LHCN-M2 (cell line): ENCODE data around the gene PARM1. TPM values are rescaled to one million over a fixed set of nuclear protein-coding genes. Genes with fewer than 3 reads are reported as not detected.

ENCODE experiments used
- DNase-seq: peaks from one replicate; pipeline ENCODE4 v3.0.0-alpha.2; 2012; ENCODE audit warnings: low read depth
- total RNA-seq: library from RNA; depleted of rRNA; stranded (reverse); fragments of >200 nt; gene quantifications from 2 replicates; pipeline ENCODE4 v1.2.3, GENCODE V29; 2014; rRNA removed

PARM1 gene
- total RNA-seq, 1 experiment from 2014 or later = 1.2 TPM

- DNase-seq = no peak
Measured at GRCh38 chr4:75080888-75081287, 148.0 kb downstream of the PARM1 start.

GRCh38 chr4:75081561-75081960, 148.6 kb downstream of the PARM1 start:
- no peak for DNase-seq

DNA sequence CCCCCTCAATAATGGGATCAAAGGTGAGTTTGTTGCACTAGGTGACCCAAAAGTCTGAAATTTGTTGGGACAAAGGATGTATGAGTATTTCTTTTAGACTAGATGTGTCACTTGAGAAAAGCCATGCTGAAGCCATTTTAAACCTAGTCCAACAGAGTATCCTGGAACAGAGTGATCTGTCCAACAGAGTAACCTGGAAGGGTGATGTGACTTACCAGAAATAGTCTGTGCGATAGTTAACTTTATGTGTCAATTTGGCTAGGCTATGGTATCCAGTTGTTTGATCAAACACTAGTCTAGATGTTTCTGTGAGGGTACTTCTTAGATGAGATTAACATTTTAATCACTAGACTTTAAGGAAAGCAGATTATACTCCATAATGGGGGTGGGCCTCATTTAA, 154.5 kb downstream of the PARM1 start:
- no peak for DNase-seq

- no peak for DNase-seq
Measured at GRCh38 chr4:75087865-75088264, 154.9 kb downstream of the PARM1 start.

DNA sequence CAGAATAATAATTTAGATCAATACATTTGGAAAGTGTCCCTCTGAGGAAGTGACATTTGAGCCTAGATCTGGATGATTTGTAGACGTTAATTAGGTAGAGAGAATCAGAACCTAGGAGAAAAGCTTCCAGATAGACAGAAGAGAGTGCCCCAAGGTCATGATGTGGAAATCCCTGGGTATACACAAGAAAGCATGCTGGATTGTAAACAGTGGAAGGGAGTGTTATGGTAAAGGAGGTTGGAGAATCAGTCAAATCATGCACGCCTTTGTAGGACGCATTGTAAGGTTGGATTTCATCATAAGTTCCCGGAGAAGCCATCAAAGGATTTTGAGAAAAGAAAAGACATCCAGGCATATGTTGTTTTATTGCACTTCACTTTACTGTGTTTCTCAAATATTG, 156.3 kb downstream of the PARM1 start:
- no peak for DNase-seq

- no peak for DNase-seq
Measured at GRCh38 chr4:75099321-75099720, 166.4 kb downstream of the PARM1 start.

Other genes with a start within 250 kb of the PARM1 start
- gene BTC, start 138.6 kb upstream of the PARM1 start, total RNA-seq = 0.32 and 0.40 TPM in 2 replicates